ENCODE data around the gene MCF2L2.
A peak's percentile ranks its signal among the peaks of the same experiment; 100 is the strongest.
"Not testable (repeated sequence)": the region's sequence is repeated elsewhere in the genome, so short reads cannot be mapped to it uniquely, and the experiment has no call there.

MCF2L2 gene, protein sequence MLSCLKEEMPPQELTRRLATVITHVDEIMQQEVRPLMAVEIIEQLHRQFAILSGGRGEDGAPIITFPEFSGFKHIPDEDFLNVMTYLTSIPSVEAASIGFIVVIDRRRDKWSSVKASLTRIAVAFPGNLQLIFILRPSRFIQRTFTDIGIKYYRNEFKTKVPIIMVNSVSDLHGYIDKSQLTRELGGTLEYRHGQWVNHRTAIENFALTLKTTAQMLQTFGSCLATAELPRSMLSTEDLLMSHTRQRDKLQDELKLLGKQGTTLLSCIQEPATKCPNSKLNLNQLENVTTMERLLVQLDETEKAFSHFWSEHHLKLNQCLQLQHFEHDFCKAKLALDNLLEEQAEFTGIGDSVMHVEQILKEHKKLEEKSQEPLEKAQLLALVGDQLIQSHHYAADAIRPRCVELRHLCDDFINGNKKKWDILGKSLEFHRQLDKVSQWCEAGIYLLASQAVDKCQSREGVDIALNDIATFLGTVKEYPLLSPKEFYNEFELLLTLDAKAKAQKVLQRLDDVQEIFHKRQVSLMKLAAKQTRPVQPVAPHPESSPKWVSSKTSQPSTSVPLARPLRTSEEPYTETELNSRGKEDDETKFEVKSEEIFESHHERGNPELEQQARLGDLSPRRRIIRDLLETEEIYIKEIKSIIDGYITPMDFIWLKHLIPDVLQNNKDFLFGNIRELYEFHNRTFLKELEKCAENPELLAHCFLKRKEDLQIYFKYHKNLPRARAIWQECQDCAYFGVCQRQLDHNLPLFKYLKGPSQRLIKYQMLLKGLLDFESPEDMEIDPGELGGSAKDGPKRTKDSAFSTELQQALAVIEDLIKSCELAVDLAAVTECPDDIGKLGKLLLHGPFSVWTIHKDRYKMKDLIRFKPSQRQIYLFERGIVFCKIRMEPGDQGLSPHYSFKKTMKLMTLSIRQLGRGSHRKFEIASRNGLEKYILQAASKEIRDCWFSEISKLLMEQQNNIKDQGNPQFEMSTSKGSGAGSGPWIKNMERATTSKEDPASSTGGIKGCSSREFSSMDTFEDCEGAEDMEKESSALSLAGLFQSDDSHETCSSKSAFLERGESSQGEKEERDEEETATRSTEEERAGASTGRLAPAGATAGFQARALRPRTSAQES

DNA sequence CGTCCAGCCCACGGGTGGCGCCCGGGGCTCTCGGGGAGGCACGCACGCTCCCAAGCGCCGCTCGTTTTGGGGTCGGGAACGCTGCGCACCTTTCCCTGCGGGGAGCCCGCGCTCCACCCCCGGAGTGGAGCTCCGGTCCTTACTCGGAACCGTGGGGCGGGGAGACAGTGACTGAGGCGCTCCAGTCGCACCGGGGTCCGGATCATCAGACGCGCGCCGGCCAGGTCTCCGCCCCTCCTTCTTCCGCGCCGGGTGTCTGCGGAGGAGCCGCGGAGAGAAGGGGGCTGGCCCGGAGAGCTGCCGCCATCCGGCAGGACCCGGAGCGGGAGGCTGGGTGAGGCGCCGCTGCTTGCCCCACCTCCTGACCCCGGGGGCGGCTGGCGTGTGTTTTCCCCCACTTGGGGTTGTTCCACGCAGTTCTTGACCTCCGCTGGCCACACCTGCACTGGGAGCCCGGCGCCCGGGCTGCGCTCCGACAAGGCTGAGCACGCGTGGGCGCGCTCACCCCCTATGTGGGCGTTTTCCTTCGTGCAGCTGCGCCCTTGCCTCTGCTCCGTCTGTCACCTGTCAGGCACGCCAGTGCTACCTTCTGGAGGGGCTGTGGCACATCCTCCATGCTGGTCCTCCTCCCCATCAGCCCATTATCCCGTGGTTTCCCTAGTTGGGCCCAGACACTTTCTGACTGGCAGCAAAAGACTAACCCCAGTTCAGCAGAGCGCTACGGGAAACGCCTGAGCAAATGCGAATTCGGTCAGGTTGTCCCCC lies at the start of gene MCF2L2:
MCF2L2 (minus strand) TSS at position 173 of the 765 bp plus-strand sequence. CDS start 642 bp downstream, outside the sequence.
- peak within 1 kb of the TSS; percentile 88 to 99 (median 96) for H3K4me2 ChIP-seq
- H3K27ac ChIP-seq = peak within 1 kb of the TSS in 10 of 11 experiments; percentile 45 to 76 (median 60); a peak in 19 of 22 replicates
- H3K4me1 ChIP-seq = peaks cover 7 to 20% (median 16%) of the 10 kb centered on the region in 10 experiments; a peak in 16 of 20 replicates
- H4K20me1 ChIP-seq = no peaks in the 10 kb centered on the region
- H3K27me3 ChIP-seq = peaks cover 0 to 30% (median 18%) of the 10 kb centered on the region in 11 experiments; a peak in 16 of 22 replicates
- H3K4me3 ChIP-seq = peak within 1 kb of the TSS; percentile 75 to 98 (median 86)
- H3K36me3 ChIP-seq = no peaks in the 10 kb centered on the region
- TF ChIP-seq Cebpa-rat (IDR thresholded peaks at IDR 0.05) = no peak
- H3K9ac ChIP-seq = peak within 1 kb of the TSS; percentile 65 to 82 (median 78)
- H3K9me3 ChIP-seq (replicated peaks in 1 of 11) = peaks cover 0 to 16% (median 0%) of the 10 kb centered on the region in 11 experiments; a peak in 3 of 22 replicates

DNA sequence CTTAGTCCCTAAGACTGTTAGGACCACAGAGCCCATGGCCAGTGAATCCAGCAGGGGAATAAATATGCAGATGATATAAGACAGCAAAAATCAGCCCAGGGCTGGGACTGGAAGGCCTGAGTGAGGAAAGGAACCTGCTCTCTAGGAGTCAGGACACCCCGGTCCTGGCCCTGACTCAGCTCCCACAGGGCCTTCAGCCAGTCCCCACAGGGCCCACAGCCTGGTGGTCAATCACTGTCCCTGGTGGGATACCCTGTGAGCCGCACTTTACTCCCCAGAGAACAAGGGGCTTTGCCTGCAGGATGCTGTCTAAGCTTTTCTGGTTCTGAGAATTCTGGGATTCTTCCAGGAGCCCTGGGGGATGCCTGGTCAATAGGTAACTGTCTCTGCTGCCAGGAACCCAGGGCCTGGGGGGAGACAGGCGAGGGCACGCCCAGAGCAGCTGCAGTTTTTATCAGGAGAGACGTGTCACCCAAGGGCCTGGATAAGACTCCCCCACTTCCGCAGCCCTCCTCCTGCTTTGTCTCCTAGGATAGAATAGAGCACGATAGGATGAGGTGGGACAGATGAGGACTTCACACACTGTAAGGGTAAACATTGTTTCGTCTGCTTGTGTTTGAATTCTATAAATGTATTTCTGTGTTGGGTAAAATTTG lies 49.5 kb upstream of the MCF2L2 start:
- Histone ChIP-seq H3K9ac (peak overlapping the region in 2 of 11 experiments; percentile 10 to 14; a peak in 1 of 22 replicates), H3K4me2 (peak overlapping the region in 4 of 11 experiments; percentile 2 to 25 (median 16); a peak in 4 of 22 replicates)

DNA sequence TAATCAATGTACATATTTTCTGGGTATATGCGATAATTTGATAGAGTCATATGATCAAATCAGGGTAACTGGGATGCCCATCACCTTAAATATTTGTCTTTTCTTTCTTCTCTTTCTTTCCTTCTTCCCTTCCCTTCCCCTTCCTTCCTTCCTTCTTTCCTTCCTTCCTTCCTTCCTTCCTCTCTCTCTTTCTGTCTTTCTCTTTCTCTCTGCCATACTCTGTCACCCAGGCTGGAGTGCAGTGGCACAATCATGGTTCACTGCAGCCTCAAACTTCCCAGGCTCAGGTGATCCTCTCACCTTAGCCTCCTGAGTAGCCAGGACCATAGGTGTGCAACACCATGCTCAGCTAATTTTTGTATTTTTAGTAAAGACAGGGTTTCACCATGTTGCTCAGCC lies 47.3 kb upstream of the MCF2L2 start:
- H3K4me2 ChIP-seq = peak overlapping the region in 10 of 11 experiments; percentile 12 to 70 (median 58); a peak in 21 of 22 replicates
- not testable (repeated sequence) for H4K20me1 ChIP-seq; H3K27me3 ChIP-seq; H3K9ac ChIP-seq; H3K4me3 ChIP-seq; H3K36me3 ChIP-seq; H3K9me3 ChIP-seq (replicated peaks in 1 of 11); H3K27ac ChIP-seq
- peaks cover 15 to 28% (median 21%) of the 10 kb centered on the region in 10 experiments for H3K4me1 ChIP-seq

More for the DNA sequence above, 49.5 kb upstream of the MCF2L2 start:
- H3K4me1 ChIP-seq = peaks cover 15 to 28% (median 22%) of the 10 kb centered on the region in 10 experiments
- no peak overlapping the region for H3K27ac ChIP-seq
- no peaks in the 10 kb centered on the region for H3K36me3 ChIP-seq
- no peak overlapping the region for H3K4me3 ChIP-seq
- no peaks in the 10 kb centered on the region for H4K20me1 ChIP-seq
- H3K27me3 ChIP-seq = no peaks in the 10 kb centered on the region
- no peaks in the 10 kb centered on the region for H3K9me3 ChIP-seq (replicated peaks in 1 of 11)
- no peak for TF ChIP-seq Cebpa-rat (IDR thresholded peaks at IDR 0.05)

DNA sequence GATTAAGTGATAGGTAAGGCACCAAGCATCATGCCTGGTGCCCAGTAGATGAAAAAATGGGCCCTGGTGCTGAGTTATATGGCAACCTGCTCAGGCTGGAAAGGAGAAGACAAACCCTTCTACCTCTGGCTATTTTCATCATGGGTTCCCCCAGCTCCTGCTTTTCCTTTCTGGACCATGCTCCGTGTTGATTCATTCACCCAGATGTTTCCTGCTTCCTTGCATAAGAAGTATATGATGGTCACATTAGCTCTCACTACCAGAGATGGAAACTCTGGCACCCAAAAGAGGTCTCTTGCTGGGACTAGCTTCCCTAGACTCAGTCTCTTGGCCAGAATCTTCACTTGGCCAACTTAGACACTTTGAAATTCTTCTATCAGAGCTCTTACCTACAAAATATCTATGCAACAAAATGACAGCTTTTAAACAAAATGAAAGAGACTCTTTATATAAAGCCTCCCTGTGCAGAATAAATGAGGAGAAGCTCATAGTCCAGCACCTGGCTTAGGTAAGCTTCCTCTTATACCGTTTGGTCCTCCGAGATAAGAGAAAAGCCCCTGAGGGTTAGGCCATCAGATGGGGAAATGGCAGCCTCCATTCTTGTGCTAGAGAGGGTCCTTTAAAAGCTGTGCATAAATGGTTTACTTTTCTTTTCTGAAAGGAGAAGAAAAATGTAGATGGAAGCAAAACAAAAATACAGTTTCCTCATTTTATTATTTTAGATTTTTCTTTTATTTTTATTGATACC lies 46.8 kb upstream of the MCF2L2 start:
- H3K27ac ChIP-seq = no peak overlapping the region
- no peaks in the 10 kb centered on the region for H4K20me1 ChIP-seq
- no peak overlapping the region for H3K9ac ChIP-seq
- H3K36me3 ChIP-seq = no peaks in the 10 kb centered on the region
- H3K4me3 ChIP-seq = no peak overlapping the region
- peak overlapping the region; percentile 12 to 70 (median 58) for H3K4me2 ChIP-seq
- H3K9me3 ChIP-seq (replicated peaks in 1 of 11) = no peaks in the 10 kb centered on the region
- H3K4me1 ChIP-seq = peaks cover 15 to 28% (median 21%) of the 10 kb centered on the region in 10 experiments
- H3K27me3 ChIP-seq = no peaks in the 10 kb centered on the region
- TF ChIP-seq Cebpa-rat (IDR thresholded peaks at IDR 0.05) = no peak

DNA sequence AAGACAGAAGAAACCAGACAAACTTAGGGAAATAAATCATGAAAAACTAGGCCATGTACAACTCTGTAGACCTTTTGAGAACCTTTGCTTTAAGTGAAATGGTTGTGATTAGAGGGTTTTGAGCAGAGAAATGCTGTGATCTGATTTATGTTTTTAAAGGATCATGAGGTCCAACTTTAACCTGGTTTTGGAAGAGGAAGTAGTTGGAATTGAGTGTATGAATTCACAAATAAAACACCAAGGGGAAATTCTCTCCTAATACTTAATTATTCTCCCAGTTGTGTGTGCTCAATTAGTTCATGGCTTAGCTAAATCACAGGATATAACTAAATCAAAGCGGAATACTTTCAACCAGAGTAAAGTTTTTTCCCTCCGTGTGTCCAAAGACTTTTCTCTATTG lies 45.5 kb upstream of the MCF2L2 start:
- TF ChIP-seq Cebpa-rat (IDR thresholded peaks at IDR 0.05) = no peak
- Histone ChIP-seq H3K27ac (no peak overlapping the region; a peak in 1 of 22 replicates), H3K27me3 (no peaks in the 10 kb centered on the region), H3K4me3 (no peak overlapping the region), H3K9ac (no peak overlapping the region), H3K9me3 (replicated peaks in 1 of 11) (no peaks in the 10 kb centered on the region), H3K4me1 (peaks cover 23 to 38% (median 32%) of the 10 kb centered on the region in 10 experiments), H4K20me1 (no peaks in the 10 kb centered on the region), H3K36me3 (no peaks in the 10 kb centered on the region), H3K4me2 (no peak overlapping the region)

DNA sequence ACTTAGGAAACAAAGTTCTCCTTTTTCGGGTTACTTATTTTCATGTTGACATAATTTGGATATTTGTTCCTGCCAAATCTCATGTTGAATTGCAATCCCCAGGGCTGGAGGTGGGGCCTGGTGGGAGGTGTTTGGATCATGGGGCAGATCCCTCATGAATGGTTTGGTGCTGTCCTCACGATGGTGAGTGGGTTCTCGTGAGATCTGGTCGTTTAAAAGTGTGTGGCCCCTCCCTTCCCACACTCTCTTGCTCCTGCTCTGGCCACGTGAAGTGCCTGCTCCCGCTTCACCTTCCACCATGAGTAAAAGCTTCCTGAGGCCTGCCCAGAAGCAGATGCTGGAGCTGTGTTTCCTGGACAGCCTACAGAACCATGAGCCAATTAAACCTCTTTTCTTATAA lies 43.7 kb upstream of the MCF2L2 start:
- Histone ChIP-seq H3K4me1 (peaks cover 23 to 40% (median 34%) of the 10 kb centered on the region in 10 experiments), H4K20me1 (no peaks in the 10 kb centered on the region), H3K4me3 (no peak overlapping the region), H3K27ac (no peak overlapping the region), H3K27me3 (no peaks in the 10 kb centered on the region), H3K9me3 (replicated peaks in 1 of 11) (no peaks in the 10 kb centered on the region), H3K36me3 (no peaks in the 10 kb centered on the region), H3K9ac (no peak overlapping the region), H3K4me2 (no peak overlapping the region)
- no peak for TF ChIP-seq Cebpa-rat (IDR thresholded peaks at IDR 0.05)

DNA sequence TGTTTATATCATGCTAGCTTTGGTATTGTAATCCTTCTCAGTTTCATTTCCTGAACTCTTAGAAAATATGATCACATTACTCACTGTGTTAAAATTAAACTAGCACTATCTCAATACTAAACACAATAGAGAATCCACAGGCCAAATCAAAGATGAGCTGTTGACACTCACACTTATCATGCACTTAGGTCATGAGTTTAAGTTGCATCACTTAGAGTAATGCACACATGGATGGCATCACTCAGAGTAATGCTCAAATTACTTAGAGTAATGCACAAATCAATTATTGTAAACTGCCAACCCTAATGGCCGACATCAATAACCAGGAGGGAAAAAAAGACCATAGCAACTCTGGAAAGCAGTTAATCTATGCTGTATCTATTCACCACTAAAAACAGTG lies 40.0 kb upstream of the MCF2L2 start:
- H3K4me1 ChIP-seq = peaks cover 8 to 24% (median 18%) of the 10 kb centered on the region in 10 experiments
- H3K36me3 ChIP-seq = no peaks in the 10 kb centered on the region
- H3K4me2 ChIP-seq = peak overlapping the region in 3 of 11 experiments; percentile 0 to 66 (median 23); a peak in 1 of 22 replicates
- no peak for TF ChIP-seq Cebpa-rat (IDR thresholded peaks at IDR 0.05)
- H3K9me3 ChIP-seq (replicated peaks in 1 of 11) = no peaks in the 10 kb centered on the region
- no peaks in the 10 kb centered on the region for H4K20me1 ChIP-seq
- H3K27ac ChIP-seq = no peak overlapping the region
- H3K9ac ChIP-seq = no peak overlapping the region; a peak in 1 of 22 replicates
- H3K27me3 ChIP-seq = no peaks in the 10 kb centered on the region
- H3K4me3 ChIP-seq = no peak overlapping the region

Data from BLaER1 treated with 17β-estradiol and CSF1 and Interleukin-3, amounts not matched to agents 10 nM and 100 nM (cell line).